ENCODE data around the gene PDCD4.

Gene PDCD4

DNA sequence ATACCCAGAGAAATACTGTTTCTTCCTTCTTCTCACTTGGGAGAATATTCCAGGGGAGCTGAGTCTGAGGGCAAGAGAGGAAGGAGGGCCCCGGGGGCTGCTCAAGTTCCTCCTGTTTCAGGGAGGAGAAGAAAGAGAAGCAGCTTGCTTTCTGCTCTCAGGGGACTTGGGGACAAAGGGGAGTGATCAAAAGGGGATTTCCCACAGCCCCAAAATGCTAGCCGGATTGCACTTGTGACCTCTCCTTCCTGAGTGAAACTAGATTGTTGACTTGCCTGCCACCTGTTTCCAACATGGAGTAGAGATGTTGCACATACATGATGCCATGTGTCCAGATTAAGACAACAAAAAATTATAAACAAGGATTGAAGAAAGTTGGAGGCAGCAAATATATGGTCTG lies 28.7 kb upstream of the PDCD4 start:
- H3K56ac ChIP-seq (ENCODE audit: low read length), result no peak overlapping the region
- no peaks in the 10 kb centered on the region for H3K79me2 ChIP-seq (ENCODE audit: control insufficient read depth, insufficient read depth, low read length)
- H3K4me3 ChIP-seq (ENCODE audit: low read length), result no peak overlapping the region
- WGBS (ENCODE audit: extremely low coverage, insufficient coverage, low lambda C conversion rate), result no CpG with 5 or more reads among the region's 2 CpGs
- H2BK15ac ChIP-seq (replicated peaks; ENCODE audit: low read depth), result no peak overlapping the region
- no peak for DNase-seq
- H3K36me3 ChIP-seq (ENCODE audit: control insufficient read depth, insufficient read depth, low read length), result no peaks in the 10 kb centered on the region
- peaks cover 2% of the 10 kb centered on the region for H3K4me1 ChIP-seq (ENCODE audit: control insufficient read depth, low read depth, low read length)
- no peak overlapping the region for H3K4me2 ChIP-seq (ENCODE audit: low read length)
- no peak overlapping the region for H2AK5ac ChIP-seq (ENCODE audit: low read length)
- H3K27me3 ChIP-seq (ENCODE audit: insufficient read depth, low read length, poor library complexity), result no peaks in the 10 kb centered on the region
- H3K4ac ChIP-seq (ENCODE audit: low read depth, low read length), result no peak overlapping the region
- no peak overlapping the region for H3K27ac ChIP-seq (ENCODE audit: low read depth, low read length)
- no peak overlapping the region for H3K9ac ChIP-seq (ENCODE audit: low read length)
- H4K8ac ChIP-seq (ENCODE audit: low read depth, low read length), result no peak overlapping the region
- H3K79me1 ChIP-seq (ENCODE audit: low read length), result no peaks in the 10 kb centered on the region
- no peak overlapping the region for H2BK120ac ChIP-seq (ENCODE audit: low read depth, low read length)
- H4K5ac ChIP-seq (ENCODE audit: low read length), result no peak overlapping the region
- no peak overlapping the region for H3K23ac ChIP-seq (ENCODE audit: low read length)
- H2BK5ac ChIP-seq (ENCODE audit: low read length), result no peak overlapping the region
- H3K18ac ChIP-seq (ENCODE audit: low read length), result no peak overlapping the region

- Histone ChIP-seq H2BK15ac (replicated peaks; ENCODE audit: low read depth) (no peak overlapping the region), H3K27me3 (ENCODE audit: insufficient read depth, low read length, poor library complexity) (no peaks in the 10 kb centered on the region), H3K23ac (ENCODE audit: low read length) (no peak overlapping the region), H3K4ac (ENCODE audit: low read depth, low read length) (no peak overlapping the region), H3K36me3 (ENCODE audit: control insufficient read depth, insufficient read depth, low read length) (no peaks in the 10 kb centered on the region), H2BK5ac (ENCODE audit: low read length) (no peak overlapping the region), H3K4me2 (ENCODE audit: low read length) (no peak overlapping the region), H3K18ac (ENCODE audit: low read length) (no peak overlapping the region), H3K79me1 (ENCODE audit: low read length) (no peaks in the 10 kb centered on the region), H3K56ac (ENCODE audit: low read length) (no peak overlapping the region), H3K4me1 (ENCODE audit: control insufficient read depth, low read depth, low read length) (peaks cover 2% of the 10 kb centered on the region), H3K79me2 (ENCODE audit: control insufficient read depth, insufficient read depth, low read length) (no peaks in the 10 kb centered on the region), H3K4me3 (ENCODE audit: low read length) (no peak overlapping the region), H2BK120ac (ENCODE audit: low read depth, low read length) (no peak overlapping the region), H4K5ac (ENCODE audit: low read length) (no peak overlapping the region), H3K27ac (ENCODE audit: low read depth, low read length) (no peak overlapping the region), H2AK5ac (ENCODE audit: low read length) (no peak overlapping the region), H4K8ac (ENCODE audit: low read depth, low read length) (no peak overlapping the region), H3K9ac (ENCODE audit: low read length) (no peak overlapping the region)
- no CpG with 5 or more reads among the region's 8 CpGs for WGBS (ENCODE audit: extremely low coverage, insufficient coverage, low lambda C conversion rate)
- no peak for DNase-seq
Measured at GRCh38 chr10:110843796-110844616, 27.7 kb upstream of the PDCD4 start.

- Histone ChIP-seq H3K79me1 (ENCODE audit: low read length) (no peaks in the 10 kb centered on the region), H3K56ac (ENCODE audit: low read length) (no peak overlapping the region), H2BK15ac (replicated peaks; ENCODE audit: low read depth) (no peak overlapping the region), H3K27ac (ENCODE audit: low read depth, low read length) (no peak overlapping the region), H2BK120ac (ENCODE audit: low read depth, low read length) (no peak overlapping the region), H3K18ac (ENCODE audit: low read length) (no peak overlapping the region), H3K4ac (ENCODE audit: low read depth, low read length) (no peak overlapping the region), H3K4me3 (ENCODE audit: low read length) (no peak overlapping the region), H3K23ac (ENCODE audit: low read length) (no peak overlapping the region), H3K27me3 (ENCODE audit: insufficient read depth, low read length, poor library complexity) (no peaks in the 10 kb centered on the region), H3K4me2 (ENCODE audit: low read length) (no peak overlapping the region), H3K79me2 (ENCODE audit: control insufficient read depth, insufficient read depth, low read length) (no peaks in the 10 kb centered on the region), H3K4me1 (ENCODE audit: control insufficient read depth, low read depth, low read length) (peaks cover 2% of the 10 kb centered on the region), H2AK5ac (ENCODE audit: low read length) (no peak overlapping the region), H4K5ac (ENCODE audit: low read length) (no peak overlapping the region), H4K8ac (ENCODE audit: low read depth, low read length) (no peak overlapping the region), H3K9ac (ENCODE audit: low read length) (no peak overlapping the region), H3K36me3 (ENCODE audit: control insufficient read depth, insufficient read depth, low read length) (no peaks in the 10 kb centered on the region), H2BK5ac (ENCODE audit: low read length) (no peak overlapping the region)
- no peak for DNase-seq
- WGBS (ENCODE audit: extremely low coverage, insufficient coverage, low lambda C conversion rate), result no CpG with 5 or more reads among the region's 4 CpGs
Measured at GRCh38 chr10:110844617-110844881, 27.2 kb upstream of the PDCD4 start.

DNA sequence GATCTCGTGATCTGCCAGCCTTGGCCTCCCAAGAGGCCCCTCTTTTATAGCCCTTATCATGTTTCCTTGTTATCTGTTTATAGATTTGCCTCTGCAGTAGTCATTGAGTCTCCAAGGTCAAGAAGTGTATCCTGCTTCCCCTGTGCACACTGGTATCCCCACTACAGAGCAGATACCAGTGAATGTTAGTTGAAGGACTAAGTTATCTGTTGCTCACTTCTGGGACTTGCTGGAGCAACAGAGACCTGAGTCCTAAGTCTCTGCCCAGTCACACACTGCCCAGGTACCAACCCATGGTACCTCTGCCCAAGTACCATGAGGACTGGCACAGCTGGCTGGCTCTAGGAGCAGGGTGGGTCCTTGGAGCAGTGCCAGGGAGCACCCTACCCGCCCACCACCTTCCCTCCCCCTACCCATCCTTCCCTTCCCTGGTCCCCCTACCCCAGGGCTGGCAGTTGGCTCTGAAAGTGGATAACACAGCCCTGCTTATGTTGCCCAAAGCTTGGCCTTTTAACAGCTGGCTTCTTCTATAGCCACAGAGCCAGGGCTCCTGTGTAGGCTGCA lies 26.5 kb upstream of the PDCD4 start:
- Histone ChIP-seq H3K4me3 (ENCODE audit: low read length) (no peak overlapping the region), H3K4ac (ENCODE audit: low read depth, low read length) (no peak overlapping the region), H2AK5ac (ENCODE audit: low read length) (no peak overlapping the region), H2BK5ac (ENCODE audit: low read length) (no peak overlapping the region), H4K5ac (ENCODE audit: low read length) (no peak overlapping the region), H2BK120ac (ENCODE audit: low read depth, low read length) (no peak overlapping the region), H3K23ac (ENCODE audit: low read length) (no peak overlapping the region), H3K4me1 (ENCODE audit: control insufficient read depth, low read depth, low read length) (peaks cover 2% of the 10 kb centered on the region), H3K56ac (ENCODE audit: low read length) (no peak overlapping the region), H3K79me1 (ENCODE audit: low read length) (no peaks in the 10 kb centered on the region), H2BK15ac (replicated peaks; ENCODE audit: low read depth) (no peak overlapping the region), H4K8ac (ENCODE audit: low read depth, low read length) (no peak overlapping the region), H3K18ac (ENCODE audit: low read length) (no peak overlapping the region), H3K27ac (ENCODE audit: low read depth, low read length) (no peak overlapping the region), H3K79me2 (ENCODE audit: control insufficient read depth, insufficient read depth, low read length) (no peaks in the 10 kb centered on the region), H3K27me3 (ENCODE audit: insufficient read depth, low read length, poor library complexity) (no peaks in the 10 kb centered on the region), H3K9ac (ENCODE audit: low read length) (no peak overlapping the region), H3K4me2 (ENCODE audit: low read length) (no peak overlapping the region), H3K36me3 (ENCODE audit: control insufficient read depth, insufficient read depth, low read length) (no peaks in the 10 kb centered on the region)
- no CpG with 5 or more reads among the region's 2 CpGs for WGBS (ENCODE audit: extremely low coverage, insufficient coverage, low lambda C conversion rate)
- no peak for DNase-seq

DNA sequence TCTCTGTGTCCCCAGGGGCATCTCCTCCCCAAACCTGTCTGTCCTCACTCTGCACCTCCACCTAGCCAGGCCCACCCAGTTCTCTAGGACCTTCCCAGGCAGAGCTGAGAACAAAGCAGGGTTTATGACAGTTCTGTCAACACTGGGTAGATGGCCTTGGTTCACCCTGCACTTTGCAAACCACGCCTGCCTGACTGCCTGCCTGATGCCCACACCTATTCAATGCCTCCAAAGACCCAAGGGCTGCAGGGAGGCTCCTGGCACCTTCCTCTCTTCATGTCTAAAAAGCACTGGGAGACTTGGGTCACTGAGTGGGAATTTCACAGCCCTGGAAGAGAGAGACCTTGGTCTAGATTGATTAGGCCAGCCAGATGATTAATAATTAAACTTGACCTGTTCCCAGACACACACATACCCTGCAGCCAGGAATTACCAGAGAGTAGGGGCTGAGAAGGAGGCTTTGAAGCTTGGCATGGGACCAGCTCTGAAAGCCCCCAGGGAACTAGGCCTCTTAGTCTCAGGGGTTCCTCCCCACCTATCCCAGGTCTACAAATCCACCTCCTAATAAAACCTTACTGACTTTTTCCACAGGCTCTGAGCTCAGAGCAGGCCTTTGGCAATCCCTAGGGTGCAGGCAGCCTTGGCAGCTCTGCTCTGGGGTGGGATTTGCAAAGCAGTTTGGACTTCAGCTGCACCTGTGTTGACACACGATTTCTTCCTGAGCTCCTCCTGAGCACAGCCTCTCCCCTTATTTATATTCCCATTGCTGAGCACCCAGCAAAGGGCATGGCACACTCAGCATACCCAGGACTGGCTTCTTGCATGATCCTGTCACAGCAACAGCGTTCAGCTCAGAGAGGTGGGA lies 25.7 kb upstream of the PDCD4 start:
- no peak overlapping the region for H3K23ac ChIP-seq (ENCODE audit: low read length)
- no peaks in the 10 kb centered on the region for H3K79me2 ChIP-seq (ENCODE audit: control insufficient read depth, insufficient read depth, low read length)
- H2BK15ac ChIP-seq (replicated peaks; ENCODE audit: low read depth), result no peak overlapping the region
- H3K4ac ChIP-seq (ENCODE audit: low read depth, low read length), result no peak overlapping the region
- no CpG with 5 or more reads among the region's 3 CpGs for WGBS (ENCODE audit: extremely low coverage, insufficient coverage, low lambda C conversion rate)
- H3K36me3 ChIP-seq (ENCODE audit: control insufficient read depth, insufficient read depth, low read length), result no peaks in the 10 kb centered on the region
- H2AK5ac ChIP-seq (ENCODE audit: low read length), result no peak overlapping the region
- no peak overlapping the region for H3K56ac ChIP-seq (ENCODE audit: low read length)
- DNase-seq, result no peak
- no peak overlapping the region for H3K18ac ChIP-seq (ENCODE audit: low read length)
- no peak overlapping the region for H4K5ac ChIP-seq (ENCODE audit: low read length)
- H3K9ac ChIP-seq (ENCODE audit: low read length), result no peak overlapping the region
- H2BK120ac ChIP-seq (ENCODE audit: low read depth, low read length), result no peak overlapping the region
- H3K4me1 ChIP-seq (ENCODE audit: control insufficient read depth, low read depth, low read length), result no peaks in the 10 kb centered on the region
- H2BK5ac ChIP-seq (ENCODE audit: low read length), result no peak overlapping the region
- H3K27me3 ChIP-seq (ENCODE audit: insufficient read depth, low read length, poor library complexity), result no peaks in the 10 kb centered on the region
- H3K4me3 ChIP-seq (ENCODE audit: low read length), result no peak overlapping the region
- H3K4me2 ChIP-seq (ENCODE audit: low read length), result no peak overlapping the region
- H4K8ac ChIP-seq (ENCODE audit: low read depth, low read length), result no peak overlapping the region
- no peak overlapping the region for H3K27ac ChIP-seq (ENCODE audit: low read depth, low read length)
- H3K79me1 ChIP-seq (ENCODE audit: low read length), result no peaks in the 10 kb centered on the region
